ENCODE results near the gene MB.

DNA sequence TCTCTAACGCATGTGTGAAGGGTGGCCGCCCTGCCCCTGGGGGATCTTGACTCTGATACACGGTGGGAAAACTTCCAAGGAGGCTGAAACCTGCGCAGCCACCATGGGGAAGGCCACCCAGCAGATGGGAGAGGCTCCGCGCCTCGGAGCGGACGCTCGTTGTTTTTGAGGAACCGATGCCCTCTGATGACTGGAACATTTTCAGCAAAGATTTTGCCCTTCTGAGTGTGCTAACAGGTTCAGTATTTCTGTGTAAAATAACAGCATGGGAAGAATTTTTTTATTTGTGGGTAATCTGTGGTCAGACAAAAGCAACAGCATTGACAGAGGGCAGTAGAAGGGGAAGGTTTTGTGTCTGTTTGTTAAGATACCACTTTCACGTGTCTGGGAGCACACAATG is 16.7 kb downstream of the MB start:
- no peak for TF ChIP-seq POLR2A (IDR thresholded peaks at IDR 0.05)
- no peak for TF ChIP-seq POLR2AphosphoS5 (IDR thresholded peaks at IDR 0.05)
- no peak for TF ChIP-seq EP300 (IDR thresholded peaks at IDR 0.05)
- TF ChIP-seq, protein P1, sequence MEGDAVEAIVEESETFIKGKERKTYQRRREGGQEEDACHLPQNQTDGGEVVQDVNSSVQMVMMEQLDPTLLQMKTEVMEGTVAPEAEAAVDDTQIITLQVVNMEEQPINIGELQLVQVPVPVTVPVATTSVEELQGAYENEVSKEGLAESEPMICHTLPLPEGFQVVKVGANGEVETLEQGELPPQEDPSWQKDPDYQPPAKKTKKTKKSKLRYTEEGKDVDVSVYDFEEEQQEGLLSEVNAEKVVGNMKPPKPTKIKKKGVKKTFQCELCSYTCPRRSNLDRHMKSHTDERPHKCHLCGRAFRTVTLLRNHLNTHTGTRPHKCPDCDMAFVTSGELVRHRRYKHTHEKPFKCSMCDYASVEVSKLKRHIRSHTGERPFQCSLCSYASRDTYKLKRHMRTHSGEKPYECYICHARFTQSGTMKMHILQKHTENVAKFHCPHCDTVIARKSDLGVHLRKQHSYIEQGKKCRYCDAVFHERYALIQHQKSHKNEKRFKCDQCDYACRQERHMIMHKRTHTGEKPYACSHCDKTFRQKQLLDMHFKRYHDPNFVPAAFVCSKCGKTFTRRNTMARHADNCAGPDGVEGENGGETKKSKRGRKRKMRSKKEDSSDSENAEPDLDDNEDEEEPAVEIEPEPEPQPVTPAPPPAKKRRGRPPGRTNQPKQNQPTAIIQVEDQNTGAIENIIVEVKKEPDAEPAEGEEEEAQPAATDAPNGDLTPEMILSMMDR (IDR thresholded peaks at IDR 0.05): no peak
